HG03196 (cell line): ENCODE data around the gene OMP.
A peak's percentile ranks its signal among the peaks of the same experiment; 100 is the strongest.
"Not testable (repeated sequence)": the region's sequence is repeated elsewhere in the genome, so short reads cannot be mapped to it uniquely, and the experiment has no call there.

Source experiments
- ATAC-seq: cut with Tn5 transposase; IDR thresholded peaks from one replicate; pipeline ENCODE4 v1.9.1; 2021; ENCODE audit not compliant: unreplicated experiment

OMP gene, protein sequence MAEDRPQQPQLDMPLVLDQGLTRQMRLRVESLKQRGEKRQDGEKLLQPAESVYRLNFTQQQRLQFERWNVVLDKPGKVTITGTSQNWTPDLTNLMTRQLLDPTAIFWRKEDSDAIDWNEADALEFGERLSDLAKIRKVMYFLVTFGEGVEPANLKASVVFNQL

DNA sequence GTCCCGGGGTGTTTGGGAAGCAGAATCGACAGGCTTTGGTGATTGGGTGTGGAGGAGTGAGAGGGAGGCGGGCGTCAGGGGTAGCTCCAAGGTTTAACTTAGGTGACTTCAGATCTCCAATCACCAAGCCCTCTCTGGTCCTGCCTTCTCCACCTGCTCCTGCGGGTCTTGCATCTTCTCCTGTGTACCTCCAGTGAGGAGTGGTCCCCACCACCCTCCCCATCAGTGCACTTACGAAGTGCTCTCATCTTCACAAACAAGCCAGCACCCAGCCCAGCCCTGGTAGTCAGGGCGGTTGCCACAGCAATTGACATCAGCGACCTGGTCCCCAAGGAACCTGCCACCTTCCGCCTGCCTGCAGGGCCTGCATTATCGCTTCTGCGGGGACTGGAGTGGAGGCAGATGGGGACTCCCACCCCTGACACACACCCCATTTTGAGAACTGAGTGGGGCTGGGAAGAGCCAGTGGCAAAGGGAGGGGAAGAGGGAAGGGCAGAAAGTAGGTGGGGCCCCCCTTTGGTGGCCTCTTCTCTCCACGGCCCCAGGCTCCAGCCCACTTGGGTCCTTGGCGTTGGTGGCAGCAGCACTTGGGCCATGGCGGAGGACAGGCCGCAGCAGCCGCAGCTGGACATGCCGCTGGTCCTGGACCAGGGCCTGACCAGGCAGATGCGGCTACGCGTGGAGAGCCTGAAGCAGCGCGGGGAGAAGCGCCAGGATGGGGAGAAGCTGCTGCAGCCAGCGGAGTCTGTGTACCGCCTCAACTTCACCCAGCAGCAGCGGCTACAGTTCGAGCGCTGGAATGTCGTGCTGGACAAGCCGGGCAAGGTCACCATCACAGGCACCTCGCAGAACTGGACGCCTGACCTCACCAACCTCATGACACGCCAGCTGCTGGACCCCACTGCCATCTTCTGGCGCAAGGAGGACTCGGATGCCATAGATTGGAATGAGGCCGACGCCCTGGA, at the start of gene OMP:
Gene OMP, plus strand, starts transcription at position 595 of the 965 bp plus-strand sequence. Its CDS starts 0 bp downstream, at position 595.
- no peak for ATAC-seq

DNA sequence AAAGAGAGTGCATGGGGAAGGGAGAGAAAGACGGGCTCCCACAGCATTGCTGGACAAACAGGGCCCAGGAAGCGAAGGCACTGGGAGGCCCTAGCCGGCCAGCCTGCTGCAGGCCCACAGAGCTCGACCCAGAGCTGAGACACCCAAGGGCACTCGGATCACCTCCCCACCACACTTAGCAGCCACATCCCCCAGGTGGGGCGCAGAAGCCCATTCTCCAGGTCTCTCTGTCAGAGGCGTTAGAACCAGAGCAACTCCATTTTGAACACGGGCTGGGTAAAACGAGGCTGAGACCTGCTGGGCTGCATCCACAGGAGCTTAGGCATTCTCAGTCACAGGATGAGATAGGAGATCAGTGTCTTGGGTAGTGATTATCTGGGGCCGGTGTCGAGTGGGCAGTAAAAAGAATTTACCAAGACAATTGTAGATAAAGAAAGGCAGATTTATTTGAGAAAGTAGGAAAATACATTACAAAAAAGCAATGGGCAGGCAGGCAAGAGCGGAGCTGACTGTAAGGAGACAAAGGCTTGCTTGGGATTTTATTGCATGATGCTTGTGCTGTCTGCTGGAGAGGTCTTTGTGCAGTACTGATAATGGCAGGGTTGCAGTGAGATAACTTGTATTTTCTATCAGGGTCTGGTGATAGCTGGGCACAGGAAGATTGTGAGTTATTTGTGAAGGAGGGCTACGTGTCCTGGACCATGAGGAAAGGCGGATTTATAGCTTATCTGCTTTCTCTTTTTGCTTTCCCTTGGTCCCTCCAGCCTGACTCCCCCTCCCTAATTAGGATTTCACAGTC, 49.2 kb upstream of the OMP start:
- no peak for ATAC-seq

DNA sequence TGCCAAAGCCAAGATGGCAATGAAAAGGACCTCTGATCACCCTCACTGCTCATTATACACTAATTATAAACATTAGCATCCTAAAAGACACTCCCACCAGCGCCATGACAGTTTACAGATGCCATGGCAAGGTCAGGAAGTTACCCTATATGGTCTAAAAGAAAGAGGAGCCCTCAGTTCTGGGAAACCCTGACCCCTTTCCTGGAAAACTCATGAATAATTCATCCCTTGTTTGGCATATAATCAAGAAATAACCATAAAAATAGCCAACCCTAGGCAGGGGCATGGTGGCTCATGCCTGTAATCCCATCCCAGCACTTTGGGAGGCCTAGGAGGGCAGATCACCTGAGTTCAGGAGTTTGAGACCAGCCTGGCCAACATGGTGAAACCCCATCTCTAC, 48.6 kb upstream of the OMP start:
- no peak for ATAC-seq

DNA sequence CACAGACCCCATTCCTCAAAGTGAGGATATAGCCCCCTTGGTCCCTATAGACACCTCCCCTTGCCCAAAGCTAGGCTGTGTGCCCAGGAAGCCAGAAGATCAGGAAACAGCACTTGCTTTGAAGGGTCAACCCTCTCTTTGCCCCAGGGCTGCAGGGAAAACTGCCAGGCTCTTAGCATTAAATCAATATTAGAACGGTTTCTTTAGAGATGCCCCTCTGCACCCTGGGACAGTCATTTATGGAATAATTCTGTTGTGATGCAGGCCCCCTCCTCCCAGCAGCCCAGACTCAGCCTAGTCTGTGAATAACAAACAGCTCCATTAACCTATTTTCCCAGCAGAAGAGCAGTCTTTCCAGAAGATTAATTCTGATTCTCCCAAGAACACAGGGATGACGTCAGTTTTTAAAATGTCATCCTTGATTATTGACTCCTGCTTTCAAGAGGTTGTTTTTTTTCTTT, 47.5 kb upstream of the OMP start:
- no peak for ATAC-seq

DNA sequence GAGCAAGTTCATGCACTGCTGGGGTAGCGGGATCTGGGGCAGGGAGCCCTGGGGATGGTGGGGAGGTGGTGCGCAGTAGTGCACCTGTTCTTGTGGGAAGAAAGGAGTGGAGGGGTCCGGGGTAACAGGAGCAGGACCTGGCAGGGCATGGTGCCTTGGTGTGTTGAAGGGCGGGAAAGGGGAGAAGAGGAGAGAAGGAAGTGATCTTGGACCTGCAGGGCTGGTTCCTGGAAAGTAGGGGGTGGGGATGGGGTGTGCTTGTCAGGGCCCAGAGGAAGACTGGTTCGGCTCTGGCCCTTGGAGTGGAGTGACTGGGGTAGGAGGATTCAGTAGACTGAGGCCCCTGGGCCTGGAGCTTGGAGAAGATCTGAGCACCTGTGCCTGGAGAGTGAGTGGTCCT, 46.7 kb upstream of the OMP start:
- no peak for ATAC-seq

DNA sequence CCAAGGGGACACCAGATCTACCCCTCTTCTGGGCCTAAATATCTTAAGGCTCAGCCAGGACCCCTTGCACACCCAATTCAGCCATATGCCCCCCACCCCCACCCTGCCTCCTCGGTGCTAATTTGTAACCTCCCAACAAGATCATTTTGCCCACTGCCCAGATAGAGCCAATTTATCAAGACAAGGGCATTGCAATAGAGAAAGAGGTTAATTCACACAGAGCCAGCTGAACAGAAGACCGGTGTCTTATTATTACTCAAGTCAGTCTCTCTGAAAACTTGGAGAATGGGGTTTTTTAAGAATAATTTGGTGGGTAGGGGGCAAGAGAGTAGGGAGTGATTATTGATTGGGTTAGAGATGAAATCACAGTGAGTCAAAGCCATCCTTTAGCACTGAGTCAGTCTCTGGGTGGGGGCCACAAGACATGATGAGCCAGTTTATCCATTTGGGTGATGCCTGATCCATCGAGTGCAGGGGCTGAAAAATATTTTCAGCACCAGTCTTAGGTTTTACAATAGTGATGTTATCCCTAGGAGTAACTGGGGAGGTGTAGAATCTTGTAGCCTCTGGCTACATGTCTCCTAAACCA, 45.7 kb upstream of the OMP start:
- ATAC-seq = no peak

DNA sequence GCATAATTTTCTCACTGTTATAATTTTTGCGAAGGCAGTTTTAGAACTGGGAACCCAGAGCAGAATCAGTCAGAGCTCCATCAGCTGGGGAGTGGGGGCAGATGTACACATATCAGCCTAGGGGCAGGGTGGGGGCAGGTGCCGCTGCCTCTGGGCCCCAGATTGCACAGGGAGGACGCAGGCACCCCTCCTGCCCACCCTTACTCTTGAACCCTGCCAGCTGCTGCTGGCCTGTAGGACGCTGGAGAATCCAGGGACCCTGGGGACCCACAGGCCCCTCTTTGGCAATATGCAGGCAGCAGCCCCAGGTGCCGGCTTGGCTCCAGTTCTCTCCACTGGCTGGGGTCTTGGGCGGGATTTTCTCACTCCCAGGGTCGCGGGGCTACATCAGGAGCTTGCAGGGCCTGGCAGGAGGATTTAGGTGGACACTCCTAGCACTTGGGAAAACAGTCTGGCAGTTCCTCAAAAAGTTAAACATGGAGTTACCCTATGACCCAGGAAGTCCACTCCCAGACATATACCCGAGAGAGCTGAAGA, 44.6 kb upstream of the OMP start:
- no peak for ATAC-seq

DNA sequence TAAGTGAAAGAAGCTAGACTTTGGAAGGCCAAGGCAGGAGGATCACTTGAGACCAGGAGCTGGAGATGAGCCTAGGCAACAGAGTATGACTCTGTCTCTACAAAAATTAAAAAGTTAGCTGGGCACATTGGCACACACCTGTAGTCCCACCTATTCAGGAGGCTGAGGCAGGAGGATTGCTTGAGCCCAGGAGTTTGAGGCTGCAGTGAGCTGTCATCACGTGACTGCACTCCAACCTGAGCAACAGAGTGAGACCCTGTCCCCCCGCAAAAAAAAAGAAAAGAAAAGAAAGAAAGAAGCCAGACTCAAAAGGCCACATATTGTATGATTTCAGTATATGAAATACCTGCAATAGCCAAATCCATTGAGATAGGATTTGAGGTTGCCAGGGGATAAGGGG, 43.7 kb upstream of the OMP start:
- no peak for ATAC-seq

DNA sequence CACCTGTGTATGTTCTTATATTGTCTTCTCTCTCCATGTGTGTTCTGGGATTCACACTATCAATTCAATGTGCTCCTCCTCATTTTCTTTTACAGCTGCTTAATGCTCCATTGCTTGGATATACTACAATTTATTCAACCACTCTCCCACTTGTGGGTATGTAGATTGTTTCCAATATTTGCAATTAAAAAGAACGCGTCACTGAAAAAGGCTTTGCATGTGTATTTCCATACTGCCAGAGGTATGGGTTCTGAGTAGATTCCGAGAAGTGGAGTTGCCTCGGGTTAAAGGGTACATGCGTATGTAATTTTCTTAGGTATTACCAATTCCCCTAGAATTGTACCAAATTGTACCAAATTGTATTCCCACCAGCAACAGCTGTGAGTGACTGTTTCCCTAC, 42.8 kb upstream of the OMP start:
- ATAC-seq = no peak

DNA sequence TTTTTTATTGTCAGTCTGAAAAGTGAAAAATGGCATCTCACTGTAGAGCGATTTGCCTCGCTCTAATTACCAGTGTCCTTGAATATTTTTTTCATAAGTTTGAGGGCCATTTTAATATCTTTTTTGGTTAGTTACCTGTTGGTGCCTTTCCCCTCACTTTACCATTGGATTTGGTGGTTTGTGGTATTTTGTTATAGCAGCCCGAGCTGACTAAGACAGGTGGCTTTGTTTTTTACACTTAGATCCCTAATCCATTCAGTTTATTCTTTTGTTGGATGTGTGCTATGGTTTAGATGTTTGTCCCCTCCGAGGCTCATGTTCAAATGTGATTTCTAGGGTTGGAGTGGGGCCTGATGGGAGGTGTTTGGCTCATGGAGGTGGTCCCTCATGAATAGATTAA, 42.4 kb upstream of the OMP start:
- no peak for ATAC-seq

DNA sequence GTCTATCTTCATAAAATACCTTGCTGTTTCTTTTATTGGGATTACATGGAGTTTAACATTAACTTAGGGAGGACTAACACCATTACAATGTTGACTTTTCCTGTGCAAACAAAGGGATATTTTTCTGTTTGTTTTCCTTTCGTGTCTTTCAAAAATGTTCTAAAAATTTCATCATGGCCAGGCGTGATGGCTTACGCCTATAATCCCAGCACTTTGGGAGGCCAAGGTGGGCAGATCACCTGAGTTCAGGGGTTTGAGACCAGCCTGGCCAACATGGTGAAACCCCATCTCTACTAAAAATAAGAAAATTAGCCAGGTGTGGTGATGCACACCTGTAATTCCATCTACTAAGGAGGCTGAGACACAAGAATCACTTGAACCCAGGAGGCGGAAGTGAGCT, 41.4 kb upstream of the OMP start:
- ATAC-seq = not testable (repeated sequence)

DNA sequence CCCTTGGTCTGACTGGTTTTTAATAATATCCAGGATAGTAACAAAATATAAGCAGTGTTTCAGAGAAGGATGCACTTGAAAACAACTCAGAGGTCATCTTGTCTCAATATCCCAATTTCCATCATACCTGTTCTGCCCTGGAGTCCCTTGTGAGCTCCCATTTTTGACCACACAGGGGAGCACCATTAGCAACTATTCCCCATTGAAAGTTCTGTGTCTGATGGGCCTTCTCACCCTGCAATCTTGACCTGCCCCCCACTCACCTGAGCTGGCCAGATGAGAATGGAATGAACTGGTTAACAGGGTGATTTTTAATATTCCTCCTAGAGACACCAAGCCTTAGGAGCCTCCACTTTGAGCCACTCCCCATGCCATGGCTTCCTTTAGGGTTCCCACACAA, 39.7 kb upstream of the OMP start:
- no peak for ATAC-seq

DNA sequence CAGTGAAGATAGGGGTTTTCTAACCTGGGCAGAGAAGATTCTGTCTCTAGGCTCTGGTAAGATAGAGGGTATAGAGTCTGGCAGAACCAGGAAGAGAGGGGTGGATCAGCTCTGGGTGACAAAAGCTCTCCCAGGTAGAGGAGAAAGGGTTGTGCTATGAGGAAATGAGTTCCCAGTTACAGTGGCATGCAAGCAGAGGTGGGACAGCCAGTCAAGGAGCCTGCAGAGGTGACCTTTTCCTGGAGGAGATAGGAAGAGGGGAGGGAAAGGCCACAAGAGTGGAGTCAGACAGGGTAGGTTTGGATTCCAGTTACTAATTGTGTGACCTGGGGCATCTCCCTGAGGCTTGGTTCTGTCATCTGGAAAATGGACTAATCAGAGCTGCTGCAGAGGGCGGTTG, 39.2 kb upstream of the OMP start:
- no peak for ATAC-seq

DNA sequence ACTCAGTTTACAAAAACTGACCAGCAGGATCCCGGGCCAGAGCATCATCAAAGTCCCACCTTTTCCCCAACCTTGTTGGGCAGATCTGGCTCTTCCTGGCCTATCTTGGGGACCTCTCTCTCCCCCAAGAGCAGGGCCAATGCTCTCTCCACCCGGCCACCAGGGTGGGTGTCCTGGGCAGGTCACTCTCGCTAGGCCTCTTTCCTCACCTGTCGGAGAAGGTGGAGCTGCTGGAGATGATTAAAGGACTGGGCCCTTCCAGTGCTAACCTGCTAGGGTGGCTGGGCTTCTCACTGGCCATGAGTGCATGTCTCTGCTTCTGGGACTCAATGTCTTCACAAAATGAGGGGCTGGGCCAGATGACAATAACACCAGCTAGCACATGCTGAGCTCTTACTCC, 38.8 kb upstream of the OMP start:
- no peak for ATAC-seq

DNA sequence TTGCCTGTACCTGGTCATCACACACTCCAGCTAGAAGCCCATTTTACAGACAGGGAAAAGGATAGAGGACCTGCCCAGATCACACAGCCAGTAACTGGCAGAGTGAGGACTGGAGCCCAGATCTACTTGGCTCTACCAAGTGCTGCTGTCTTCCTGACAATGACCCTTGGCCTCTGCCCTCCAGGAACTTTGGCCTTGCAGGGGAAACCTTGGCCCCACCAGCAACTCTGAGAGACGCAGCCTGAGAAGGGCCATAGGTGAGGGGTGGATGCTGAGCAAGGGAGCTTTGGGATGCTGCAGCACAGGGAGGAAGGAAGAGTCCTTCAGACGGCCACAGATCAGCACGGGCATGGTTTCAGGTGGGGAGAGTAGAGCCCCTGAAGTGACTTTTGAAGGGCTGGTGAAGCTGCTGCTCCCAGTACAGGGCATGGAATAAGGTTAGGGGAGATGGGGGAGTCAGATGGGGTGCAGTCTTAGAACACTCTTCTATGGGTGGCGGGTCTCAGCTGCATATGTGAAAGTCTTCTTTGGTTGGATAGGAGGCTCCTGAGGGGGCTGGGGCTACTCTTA, 37.9 kb upstream of the OMP start:
- no peak for ATAC-seq

DNA sequence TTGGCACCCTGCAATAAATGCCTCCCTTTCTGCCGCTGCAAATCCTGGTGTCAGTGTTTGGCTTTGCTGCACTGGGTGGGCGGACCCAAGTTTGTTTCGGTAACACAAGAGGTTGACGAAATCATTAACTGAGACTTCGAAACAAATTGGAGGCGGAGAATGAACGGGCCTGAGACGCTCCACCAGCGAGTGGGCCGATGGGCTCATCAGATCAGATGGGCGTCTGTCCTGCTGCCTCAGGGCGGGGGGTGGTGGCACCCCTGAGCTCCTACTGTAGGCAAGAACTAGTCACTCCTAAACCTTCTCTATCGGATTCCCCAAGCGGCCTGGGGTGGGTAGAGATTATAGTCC, 36.8 kb upstream of the OMP start:
- no peak for ATAC-seq

DNA sequence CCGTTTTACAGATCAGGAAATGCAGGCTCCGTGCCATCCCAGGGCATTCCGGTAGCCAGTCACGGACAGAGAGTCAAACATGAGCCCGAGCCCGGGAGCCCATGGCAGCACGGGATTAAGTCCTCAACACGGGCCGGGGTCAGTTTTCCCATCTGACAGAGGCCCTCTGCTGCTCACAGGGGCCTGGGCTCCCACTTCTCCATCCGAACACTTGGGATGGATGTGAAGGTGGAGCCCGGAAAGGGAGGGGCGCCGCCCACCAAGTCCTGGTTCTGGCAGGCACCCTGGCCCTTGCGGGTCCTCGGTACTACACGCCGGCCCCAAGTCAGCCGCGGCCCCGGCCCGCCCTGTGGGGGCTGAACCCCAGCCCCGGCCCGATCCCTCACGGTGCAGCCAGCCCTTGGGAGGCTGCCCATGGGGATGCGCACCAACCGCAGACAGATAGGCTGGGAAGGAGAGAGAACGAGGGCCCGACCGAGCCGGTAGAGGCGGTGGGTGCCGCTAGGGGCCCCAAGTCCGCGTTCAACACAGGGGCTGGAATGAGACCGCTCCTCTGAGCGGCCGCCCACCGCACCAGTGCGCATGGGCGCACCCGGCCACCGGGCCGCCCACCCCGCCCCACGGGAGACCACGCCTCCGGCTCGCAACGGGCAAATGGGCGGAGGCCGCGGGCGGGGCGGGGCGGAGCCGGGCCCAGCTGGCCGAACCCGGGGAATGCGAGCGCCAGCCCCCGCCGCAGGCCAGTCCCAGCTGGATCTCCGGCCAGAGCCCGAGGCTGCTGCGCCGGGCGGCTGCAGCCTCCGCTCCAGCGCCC, 36.2 kb upstream of the OMP start, which contains the start of gene CAPN5:
Gene CAPN5, plus strand, starts transcription at position 743 of the 814 bp plus-strand sequence. CDS start 17,916 bp downstream, outside the sequence.
- ATAC-seq = peak; percentile 85

DNA sequence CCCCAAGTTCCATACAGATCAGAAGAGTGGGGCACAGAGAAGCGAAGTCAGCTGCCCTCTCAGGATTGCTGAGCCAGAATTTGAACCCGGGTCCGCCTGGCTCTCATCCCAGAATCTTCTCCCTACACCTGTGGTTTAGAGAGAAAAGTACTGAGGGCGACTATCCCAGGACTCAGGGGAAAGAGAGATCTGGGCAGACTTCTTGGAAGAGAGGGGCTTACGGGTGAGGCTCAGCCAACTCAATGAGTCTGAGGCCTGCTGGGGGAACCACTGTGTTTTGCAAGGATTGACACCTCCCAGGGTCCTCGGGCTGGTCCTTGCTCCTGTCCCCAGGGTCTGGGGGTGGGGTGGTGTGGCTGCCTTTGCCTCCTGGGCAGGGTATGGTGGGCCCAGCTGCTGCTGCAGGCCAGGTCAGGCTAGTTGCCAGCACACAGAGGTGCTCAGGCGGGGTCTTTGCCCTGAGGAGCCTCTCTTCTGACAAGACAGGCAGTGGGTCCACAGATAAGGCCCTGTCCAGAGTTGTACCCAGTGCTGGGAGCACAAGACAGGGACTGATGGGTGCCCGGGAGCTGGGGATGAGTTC, 34.7 kb upstream of the OMP start:
- ATAC-seq = no peak
